Measurements from ENCODE around the gene ST8SIA2. TPM values are rescaled to one million over a fixed set of nuclear protein-coding genes. Genes with fewer than 3 reads are reported as not detected.

ST8SIA2 gene
- total RNA-seq, 1 donor from 2014 or later = 27.4 TPM

- no peak for TF ChIP-seq CTCF (conservative IDR thresholded peaks at IDR 0.05)
- no peak for DNase-seq (ENCODE audit: low read depth, low spot score)
- Mint-ChIP-seq H3K27ac (ENCODE audit: unreplicated experiment) (no peak overlapping the region), H3K27me3 (ENCODE audit: low read depth) (peaks cover 28% of the 10 kb centered on the region), H3K36me3 (ENCODE audit: low read depth) (no peaks in the 10 kb centered on the region), H3K9me3 (peaks cover 9% of the 10 kb centered on the region), H3K4me1 (peaks cover 10% of the 10 kb centered on the region), H3K4me3 (no peak overlapping the region)
Observed at GRCh38 chr15:92377083-92377789, 16.4 kb upstream of the ST8SIA2 start.

- Mint-ChIP-seq H3K9me3 (peaks cover 6% of the 10 kb centered on the region), H3K4me3 (no peak overlapping the region), H3K27me3 (ENCODE audit: low read depth) (peaks cover 32% of the 10 kb centered on the region), H3K27ac (ENCODE audit: unreplicated experiment) (no peak overlapping the region), H3K36me3 (ENCODE audit: low read depth) (no peaks in the 10 kb centered on the region), H3K4me1 (no peaks in the 10 kb centered on the region)
- peak; percentile 45 for DNase-seq (ENCODE audit: low read depth, low spot score)
- peak; percentile 79 for TF ChIP-seq CTCF (conservative IDR thresholded peaks at IDR 0.05)
Observed at GRCh38 chr15:92383519-92384324, 10.0 kb upstream of the ST8SIA2 start.

GRCh38 chr15:92384381-92384780 lies 9.3 kb upstream of the ST8SIA2 start:
- H3K4me1 Mint-ChIP-seq = no peaks in the 10 kb centered on the region
- no peak for DNase-seq (ENCODE audit: low read depth, low spot score)
- TF ChIP-seq CTCF (conservative IDR thresholded peaks at IDR 0.05) = no peak
- H3K36me3 Mint-ChIP-seq (ENCODE audit: low read depth) = no peaks in the 10 kb centered on the region
- H3K27ac Mint-ChIP-seq (ENCODE audit: unreplicated experiment) = no peak overlapping the region
- H3K27me3 Mint-ChIP-seq (ENCODE audit: low read depth) = peaks cover 36% of the 10 kb centered on the region
- H3K9me3 Mint-ChIP-seq = peaks cover 5% of the 10 kb centered on the region
- H3K4me3 Mint-ChIP-seq = no peak overlapping the region

- H3K27me3 Mint-ChIP-seq (ENCODE audit: low read depth) = peaks cover 38% of the 10 kb centered on the region
- H3K36me3 Mint-ChIP-seq (ENCODE audit: low read depth) = no peaks in the 10 kb centered on the region
- H3K27ac Mint-ChIP-seq (ENCODE audit: unreplicated experiment) = no peak overlapping the region
- TF ChIP-seq CTCF (conservative IDR thresholded peaks at IDR 0.05) = no peak
- H3K4me3 Mint-ChIP-seq = no peak overlapping the region
- no peak for DNase-seq (ENCODE audit: low read depth, low spot score)
- peaks cover 2% of the 10 kb centered on the region for H3K9me3 Mint-ChIP-seq
- no peaks in the 10 kb centered on the region for H3K4me1 Mint-ChIP-seq
Observed at GRCh38 chr15:92385096-92385495, 8.6 kb upstream of the ST8SIA2 start.

- peak; percentile 6 for DNase-seq (ENCODE audit: low read depth, low spot score)
- H3K9me3 Mint-ChIP-seq = no peaks in the 10 kb centered on the region
- no peak overlapping the region for H3K27ac Mint-ChIP-seq (ENCODE audit: unreplicated experiment)
- peak; percentile 59 for TF ChIP-seq CTCF (conservative IDR thresholded peaks at IDR 0.05)
- H3K36me3 Mint-ChIP-seq (ENCODE audit: low read depth) = no peaks in the 10 kb centered on the region
- peak overlapping the region; percentile 87 for H3K4me3 Mint-ChIP-seq
- H3K4me1 Mint-ChIP-seq = peaks cover 31% of the 10 kb centered on the region
- peaks cover 43% of the 10 kb centered on the region for H3K27me3 Mint-ChIP-seq (ENCODE audit: low read depth)
Observed at GRCh38 chr15:92391640-92392039, 2.0 kb upstream of the ST8SIA2 start.

All from neural crest cell (in vitro differentiated cells).